Spleen (tissue), 7 donors: ENCODE data around the gene GRID2.

Source experiments
- CTCF ChIP-seq, 11 experiments: fragments of 200-600 bp in 7 of 11; fragments of 450-650 bp in 4 of 11; sonication (generic) in 4 of 11; IDR thresholded peaks in 8 of 11; conservative IDR thresholded peaks in 3 of 11; 1 replicate in 7 of 11; 2 replicates in 4 of 11; pipeline versions ENCODE4 v1.4.0 to v1.8.0; 2016 to 2021; ENCODE audit warnings: antibody characterized with exemption in 11 of 11, inconsistent platforms in 4 of 11, mild to moderate bottlenecking in 1 of 11
- POLR2A ChIP-seq, 3 donors: fragments of 450-650 bp; IDR thresholded peaks; one replicate each; pipeline ENCODE4 v1.5.1; 2017; ENCODE audit warnings: antibody characterized with exemption in 3 of 3, mild to moderate bottlenecking in 1 of 3
- POLR2AphosphoS5 ChIP-seq, 3 donors: sonication (generic); formaldehyde crosslinking; IDR thresholded peaks; one replicate each; pipeline ENCODE4 v1.5.1; 2017; ENCODE audit warnings: antibody characterized with exemption in 3 of 3
- donor health status: DM: no; HTN: no; CAD: no; lungs with moderate emphysema.
- donor health status: DM: no; HTN: no; CAD: no.
- donor health status: DM: no; HTN: no; CAD: no.

GRCh38 chr4:93743635-93744034 is 1439.9 kb downstream of the GRID2 start:
- TF ChIP-seq CTCF (IDR thresholded peaks at IDR 0.05 in 8 of 11, conservative IDR thresholded peaks at IDR 0.05 in 3 of 11) (no peak), POLR2AphosphoS5 (IDR thresholded peaks at IDR 0.05) (no peak), POLR2A (IDR thresholded peaks at IDR 0.05) (no peak)
